H1 (cell line): ENCODE measurements around the gene CTNNBL1. TPM values are rescaled to one million over a fixed set of nuclear protein-coding genes. Genes with fewer than 3 reads are reported as not detected.

ENCODE experiments used
- CTCF ChIA-PET: fragments of 300-600 bp; sonication (Branson Sonifier 250); formaldehyde crosslinking; loops from one replicate; lab custom pipeline; 2021; ENCODE audit not compliant: partially characterized antibody; lab: Charles Lee
- POLR2A ChIA-PET: fragments of 300-600 bp; sonication (Branson Sonifier 250); formaldehyde crosslinking; loops from one replicate; lab custom pipeline; 2021; ENCODE audit warnings: inconsistent platforms; ENCODE audit not compliant: partially characterized antibody; lab: Charles Lee
- DNase-seq, 2 experiments: peaks; one replicate each; pipeline versions ENCODE4 v3.0.0 to v3.0.0-alpha.2; 2010 to 2022; ENCODE audit warnings: low spot score in 2 of 2, low read depth in 1 of 2, mixed read lengths in 1 of 2
- FAIRE-seq: peaks from 2 replicates; lab custom pipeline; 2011; peaks lifted over from hg19 to GRCh38; lab: Jason Lieb, UNC
- H2AFZ ChIP-seq: 2 replicates; pipeline ENCODE4 v1.8.1; 2012; ENCODE audit warnings: low read length, inconsistent platforms
- H2AK5ac ChIP-seq: 2 replicates; pipeline ENCODE4 v1.6.1; 2013; ENCODE audit warnings: low read depth, low read length
- H2BK120ac ChIP-seq: replicated peaks from 2 replicates; pipeline ENCODE3; 2013; ENCODE audit warnings: low read depth, low read length, inconsistent platforms
- H2BK12ac ChIP-seq: 2 replicates; pipeline ENCODE4 v1.6.1; 2013; ENCODE audit warnings: low read depth, low read length
- H2BK15ac ChIP-seq: 2 replicates; pipeline ENCODE4 v1.6.1; 2013; ENCODE audit warnings: low read length
- H2BK20ac ChIP-seq: 2 replicates; pipeline ENCODE4 v1.6.1; 2013; ENCODE audit warnings: low read length
- H2BK5ac ChIP-seq: 2 replicates; pipeline ENCODE4 v1.6.1; 2013; ENCODE audit warnings: low read depth, low read length
- H3K14ac ChIP-seq: 2 replicates; pipeline ENCODE4 v1.6.1; 2013; ENCODE audit warnings: inconsistent platforms; ENCODE audit not compliant: insufficient read length
- H3K18ac ChIP-seq: 2 replicates; pipeline ENCODE4 v1.6.1; 2013; ENCODE audit warnings: low read length; ENCODE audit errors: extremely low read depth
- H3K23ac ChIP-seq: 2 replicates; pipeline ENCODE4 v1.6.1; 2013; ENCODE audit warnings: inconsistent platforms; ENCODE audit not compliant: insufficient read length
- H3K23me2 ChIP-seq: 2 replicates; pipeline ENCODE4 v1.6.1; 2013; ENCODE audit warnings: low read depth, low read length
- H3K27ac ChIP-seq: 2 replicates; pipeline ENCODE4 v1.6.1; 2011; ENCODE audit warnings: low read depth, low read length, inconsistent platforms
- H3K27me3 ChIP-seq, 4 experiments: replicated peaks in 1 of 4; 1 replicate in 1 of 4; 2 replicates in 3 of 4; pipeline versions ENCODE4 v1.6.1 to v1.8.1; 2011 to 2013; ENCODE audit warnings: low read length in 3 of 4, mild to moderate bottlenecking in 3 of 4, inconsistent platforms in 2 of 4, mixed read lengths in 2 of 4, moderate library complexity in 1 of 4; ENCODE audit not compliant: control insufficient read depth in 3 of 4, insufficient read depth in 3 of 4; ENCODE audit errors: extremely low read depth in 1 of 4
- H3K36me3 ChIP-seq, 4 experiments: 2 replicates each; pipeline versions ENCODE4 v1.6.1 to v1.8.1; 2011 to 2013; ENCODE audit warnings: mild to moderate bottlenecking in 4 of 4, low read length in 3 of 4, moderate library complexity in 2 of 4, control low read depth in 1 of 4, inconsistent platforms in 1 of 4; ENCODE audit not compliant: insufficient read depth in 4 of 4, control insufficient read depth in 2 of 4
- H3K4ac ChIP-seq: replicated peaks from 2 replicates; pipeline ENCODE3; 2013; ENCODE audit warnings: low read length, low read depth, mixed read lengths, inconsistent platforms; ENCODE audit not compliant: insufficient read length
- H3K4me1 ChIP-seq, 4 experiments: replicated peaks in 1 of 4; 1 replicate in 1 of 4; 2 replicates in 3 of 4; pipeline versions ENCODE4 v1.6.1 to v1.8.1; 2011 to 2013; ENCODE audit warnings: low read length in 3 of 4, inconsistent platforms in 2 of 4, mixed read lengths in 1 of 4; ENCODE audit not compliant: insufficient read depth in 4 of 4, control insufficient read depth in 3 of 4
- H3K4me2 ChIP-seq, 2 experiments: 2 replicates each; pipeline versions ENCODE4 v1.6.1 to v1.8.1; 2011 to 2013; ENCODE audit warnings: low read depth in 2 of 2, low read length in 2 of 2, control low read depth in 1 of 2, inconsistent platforms in 1 of 2, mild to moderate bottlenecking in 1 of 2; ENCODE audit not compliant: insufficient read depth in 1 of 2
- H3K4me3 ChIP-seq, 4 experiments: fragments of 200-600, 300-600 bp in 1 of 4; sonication (generic), shearing (Covaris generic), sonication (Bioruptor Twin) in 1 of 4; 2 replicates each; pipeline versions ENCODE4 v1.5.1 to v1.8.1; 2011 to 2016; ENCODE audit warnings: low read length in 4 of 4, low read depth in 3 of 4, control low read depth in 2 of 4, inconsistent platforms in 2 of 4, mild to moderate bottlenecking in 2 of 4, mixed read lengths in 1 of 4, moderate library complexity in 1 of 4; ENCODE audit not compliant: insufficient read depth in 2 of 4; ENCODE audit errors: extremely low read depth in 1 of 4
- H3K56ac ChIP-seq: replicated peaks from 2 replicates; pipeline ENCODE3; 2013; ENCODE audit warnings: low read depth, mild to moderate bottlenecking, mixed read lengths, low read length, inconsistent platforms; ENCODE audit not compliant: insufficient read length
- H3K79me1 ChIP-seq: 2 replicates; pipeline ENCODE4 v1.6.1; 2013; ENCODE audit warnings: low read depth, low read length, control low read depth
- H3K79me2 ChIP-seq, 2 experiments: 2 replicates each; pipeline versions ENCODE4 v1.6.1 to v1.8.1; 2012 to 2013; ENCODE audit warnings: low read length in 2 of 2, mild to moderate bottlenecking in 2 of 2, inconsistent platforms in 1 of 2; ENCODE audit not compliant: insufficient read depth in 2 of 2, control insufficient read depth in 1 of 2
- H3K9ac ChIP-seq, 4 experiments: replicated peaks in 1 of 4; 1 replicate in 1 of 4; 2 replicates in 3 of 4; pipeline versions ENCODE4 v1.6.1 to v1.8.1; 2011 to 2013; ENCODE audit warnings: low read depth in 3 of 4, low read length in 3 of 4, control low read depth in 2 of 4, mild to moderate bottlenecking in 2 of 4, moderate library complexity in 2 of 4, inconsistent platforms in 1 of 4; ENCODE audit errors: extremely low read depth in 1 of 4
- H3K9me3 ChIP-seq, 2 experiments: 2 replicates each; pipeline versions ENCODE4 v1.6.1 to v1.8.1; 2012 to 2013; ENCODE audit warnings: mild to moderate bottlenecking in 2 of 2, moderate library complexity in 2 of 2, control low read depth in 1 of 2, inconsistent platforms in 1 of 2, low read depth in 1 of 2, low read length in 1 of 2, mixed read lengths in 1 of 2; ENCODE audit not compliant: insufficient read depth in 2 of 2
- H4K20me1 ChIP-seq, 2 experiments: replicated peaks in 1 of 2; 2 replicates each; pipeline versions ENCODE3 to v1.8.1; 2011 to 2013; ENCODE audit warnings: inconsistent platforms in 2 of 2, low read length in 2 of 2, mild to moderate bottlenecking in 1 of 2; ENCODE audit not compliant: insufficient read depth in 2 of 2, control insufficient read depth in 1 of 2
- H4K5ac ChIP-seq: 2 replicates; pipeline ENCODE4 v1.6.1; 2013; ENCODE audit warnings: low read length, low read depth, mixed read lengths, inconsistent platforms; ENCODE audit not compliant: insufficient read length
- H4K8ac ChIP-seq: 2 replicates; pipeline ENCODE4 v1.8.0; 2013; ENCODE audit warnings: mild to moderate bottlenecking, moderate library complexity, low read length, inconsistent platforms; ENCODE audit not compliant: insufficient read depth; ENCODE audit errors: extremely low read depth
- H4K91ac ChIP-seq: replicated peaks from 2 replicates; pipeline ENCODE3; 2013; ENCODE audit warnings: low read length, mixed read lengths, inconsistent platforms; ENCODE audit not compliant: insufficient read length
- ASH2L ChIP-seq: fragments of 200-600, 300-600 bp; sonication (generic); IDR thresholded peaks from one replicate; pipeline ENCODE4 v1.7.1; 2017; ENCODE audit warnings: low read length
- BRCA1 ChIP-seq: IDR thresholded peaks from 2 replicates; pipeline ENCODE4 v1.6.1; 2012; ENCODE audit warnings: low read depth, low read length, improper control_type of control experiment
- EGR1 ChIP-seq: IDR thresholded peaks from 2 replicates; pipeline ENCODE4 v1.6.1; 2011; ENCODE audit warnings: low read depth, low read length, borderline replicate concordance
- EP300 ChIP-seq, 2 experiments: IDR thresholded peaks; 1 replicate in 1 of 2; 2 replicates in 1 of 2; pipeline ENCODE4 v1.6.1; 2011 to 2012; ENCODE audit warnings: low read depth in 2 of 2, low read length in 2 of 2, mild to moderate bottlenecking in 2 of 2, borderline replicate concordance in 1 of 2, inconsistent platforms in 1 of 2, moderate library complexity in 1 of 2
- HDAC2 ChIP-seq, 2 experiments: fragments of 300-600 bp in 1 of 2; sonication (generic) in 1 of 2; IDR thresholded peaks; 2 replicates each; pipeline ENCODE4 v1.6.1; 2011 to 2012; ENCODE audit warnings: low read depth in 2 of 2, low read length in 2 of 2, mild to moderate bottlenecking in 2 of 2, moderate library complexity in 2 of 2, borderline replicate concordance in 1 of 2, inconsistent platforms in 1 of 2
- POLR2AphosphoS5 ChIP-seq: IDR thresholded peaks from 2 replicates; pipeline ENCODE4 v1.6.1; 2011; ENCODE audit warnings: low read depth, low read length
- SP1 ChIP-seq: IDR thresholded peaks from 2 replicates; pipeline ENCODE4 v1.6.1; 2011; ENCODE audit warnings: low read depth, low read length
- WGBS, 2 experiments: shearing (Covaris generic) in 1 of 2; methylation state at CpG; one replicate each; pipeline versions ENCODE4 v1.1.6 to v1.1.7; 2013 to 2015; ENCODE audit warnings: low lambda C conversion rate in 2 of 2, mixed read lengths in 2 of 2, inconsistent platforms in 1 of 2, low coverage in 1 of 2, missing lambda C conversion rate in 1 of 2; ENCODE audit not compliant: insufficient replicate concordance in 2 of 2, insufficient coverage in 1 of 2, insufficient read length in 1 of 2; ENCODE audit errors: extremely low coverage in 1 of 2, missing lambda C conversion rate in 1 of 2; 5-methylcytosine and 5-hydroxymethylcytosine counted together
- polyA plus RNA-seq, 7 experiments: library from polyadenylated mRNA; depleted of rRNA in 3 of 7; stranded (reverse) in 5 of 7; unstranded in 2 of 7; fragments of >200 nt in 5 of 7; fragments of 200-250 nt in 2 of 7; gene quantifications; 1 replicate in 5 of 7; 2 replicates in 1 of 7; 4 replicates in 1 of 7; pipeline versions ENCODE4 v1.2.1 to v1.2.3, GENCODE V29; 2011 to 2013; ENCODE audit warnings: missing spikeins in 2 of 7, mixed read lengths in 2 of 7
- total RNA-seq: library from RNA; stranded (reverse); fragmentation: NEBNext Ultra II Directional; extraction: Animal tissue kit (Norgen Biotek cat#: 25700); gene quantifications from 2 replicates; pipeline ENCODE4 v1.2.1, GENCODE V29; 2021
- TF ChIP-seq, protein P1 (sequence below), 3 experiments: IDR thresholded peaks; 1 replicate in 2 of 3; 2 replicates in 1 of 3; pipeline versions ENCODE4 v1.5.1 to v1.6.1; 2011; ENCODE audit warnings: low read length in 3 of 3, mild to moderate bottlenecking in 3 of 3, inconsistent platforms in 2 of 3, low read depth in 1 of 3, moderate library complexity in 1 of 3; ENCODE audit not compliant: insufficient read depth in 1 of 3; ENCODE audit errors: control extremely low read depth in 1 of 3
- TF ChIP-seq, protein P2 (sequence below): IDR thresholded peaks from 2 replicates; pipeline ENCODE4 v1.6.1; 2012; ENCODE audit warnings: inconsistent platforms

The CTNNBL1 gene
- total and polyA plus RNA-seq, 2 of the 8 experiments (the other 6 are each of a cell fraction or from before 2014, with no cell fraction given): 19.6 to 81.6 TPM

DNA sequence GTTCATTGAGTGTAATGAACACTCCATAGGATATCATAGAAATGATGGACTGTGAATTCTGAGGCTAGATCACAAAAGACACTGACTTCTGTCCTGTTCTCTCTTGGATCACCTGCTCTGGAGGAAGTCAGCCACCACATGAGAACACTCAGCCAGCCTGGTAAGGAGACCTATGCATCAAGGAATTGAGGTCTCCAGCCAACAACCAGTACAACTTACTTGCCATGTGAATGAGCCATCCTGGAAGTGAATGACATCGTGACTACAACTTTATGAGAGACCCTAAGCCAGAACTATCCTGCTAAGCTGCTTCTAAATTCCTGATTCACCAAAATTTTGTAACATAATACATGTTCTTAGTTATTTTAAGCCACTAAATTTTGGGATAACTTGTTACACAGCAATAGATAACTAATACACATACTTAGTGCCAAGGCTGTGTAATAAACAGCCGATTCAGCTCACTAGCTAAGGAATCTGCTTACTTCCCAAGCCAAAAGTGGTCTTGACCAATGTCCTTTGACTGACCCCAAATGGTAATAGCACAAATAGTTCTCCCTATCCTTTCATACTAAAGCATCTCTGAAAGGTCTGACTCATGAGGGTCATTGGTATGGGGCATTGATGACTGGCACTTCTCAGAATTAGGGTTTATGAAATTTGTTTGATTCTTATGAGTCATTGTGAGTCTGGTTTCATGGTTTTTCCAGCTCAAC is 6.9 kb upstream of the CTNNBL1 start:
- Histone ChIP-seq H3K9me3 (no peaks in the 10 kb centered on the region), H3K36me3 (no peaks in the 10 kb centered on the region), H2BK120ac (no peak overlapping the region), H3K23me2 (no peaks in the 10 kb centered on the region), H3K4ac (no peak overlapping the region), H3K79me2 (no peaks in the 10 kb centered on the region), H4K5ac (no peak overlapping the region), H3K23ac (no peak overlapping the region), H3K4me1 (no peaks in the 10 kb centered on the region), H4K91ac (no peak overlapping the region), H2BK15ac (no peak overlapping the region), H3K27me3 (no peaks in the 10 kb centered on the region), H3K18ac (no peak overlapping the region), H3K56ac (no peak overlapping the region), H2BK20ac (no peak overlapping the region), H2AFZ (no peak overlapping the region), H3K14ac (no peak overlapping the region), H2BK5ac (no peak overlapping the region), H4K20me1 (no peaks in the 10 kb centered on the region), H2BK12ac (no peak overlapping the region), H3K4me3 (no peak overlapping the region), H3K27ac (no peak overlapping the region), H3K9ac (no peak overlapping the region), H4K8ac (no peak overlapping the region), H2AK5ac (no peak overlapping the region), H3K79me1 (no peaks in the 10 kb centered on the region; the same call in 1 of the 2 replicates), H3K4me2 (no peak overlapping the region)
- POLR2A ChIA-PET: interaction anchor here (1.1 kb wide), 1 partner anchor 28 kb away, joined by 3 read pairs; no protein-coding TSS in a partner anchor
- 97% methylated on average over 2 of the region's 2 CpGs; no CpG with 5 or more reads in 1 of the 2 experiments for WGBS, 2 experiments
- no peak for DNase-seq
- CTCF ChIA-PET: interaction anchor here (0.7 to 0.9 kb wide), 2 partner anchors 11 to 161 kb away, joined by 3 read pairs; no protein-coding TSS in a partner anchor
- FAIRE-seq: no peak
- no peak for TF ChIP-seq POLR2AphosphoS5
- no peak for TF ChIP-seq SP1
- TF ChIP-seq EGR1: no peak
- no peak for TF ChIP-seq ASH2L
- no peak for TF ChIP-seq HDAC2 (IDR thresholded peaks at IDR 0.05; ENCODE audit: borderline replicate concordance in 1 of 2, low read depth in 2 of 2, low read length in 2 of 2)
- no peak for TF ChIP-seq BRCA1
- TF ChIP-seq EP300 (IDR thresholded peaks at IDR 0.05; ENCODE audit: borderline replicate concordance in 1 of 2, low read depth in 2 of 2, low read length in 2 of 2): no peak
- TF ChIP-seq, protein P1, sequence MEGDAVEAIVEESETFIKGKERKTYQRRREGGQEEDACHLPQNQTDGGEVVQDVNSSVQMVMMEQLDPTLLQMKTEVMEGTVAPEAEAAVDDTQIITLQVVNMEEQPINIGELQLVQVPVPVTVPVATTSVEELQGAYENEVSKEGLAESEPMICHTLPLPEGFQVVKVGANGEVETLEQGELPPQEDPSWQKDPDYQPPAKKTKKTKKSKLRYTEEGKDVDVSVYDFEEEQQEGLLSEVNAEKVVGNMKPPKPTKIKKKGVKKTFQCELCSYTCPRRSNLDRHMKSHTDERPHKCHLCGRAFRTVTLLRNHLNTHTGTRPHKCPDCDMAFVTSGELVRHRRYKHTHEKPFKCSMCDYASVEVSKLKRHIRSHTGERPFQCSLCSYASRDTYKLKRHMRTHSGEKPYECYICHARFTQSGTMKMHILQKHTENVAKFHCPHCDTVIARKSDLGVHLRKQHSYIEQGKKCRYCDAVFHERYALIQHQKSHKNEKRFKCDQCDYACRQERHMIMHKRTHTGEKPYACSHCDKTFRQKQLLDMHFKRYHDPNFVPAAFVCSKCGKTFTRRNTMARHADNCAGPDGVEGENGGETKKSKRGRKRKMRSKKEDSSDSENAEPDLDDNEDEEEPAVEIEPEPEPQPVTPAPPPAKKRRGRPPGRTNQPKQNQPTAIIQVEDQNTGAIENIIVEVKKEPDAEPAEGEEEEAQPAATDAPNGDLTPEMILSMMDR (IDR thresholded peaks at IDR 0.05; ENCODE audit: control extremely low read depth in 1 of 3, insufficient read depth in 1 of 3, low read depth in 1 of 3, low read length in 3 of 3): no peak
- TF ChIP-seq, protein P2, sequence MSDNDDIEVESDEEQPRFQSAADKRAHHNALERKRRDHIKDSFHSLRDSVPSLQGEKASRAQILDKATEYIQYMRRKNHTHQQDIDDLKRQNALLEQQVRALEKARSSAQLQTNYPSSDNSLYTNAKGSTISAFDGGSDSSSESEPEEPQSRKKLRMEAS: no peak
